ENCODE results near the gene FFAR3.

FFAR3 gene

DNA sequence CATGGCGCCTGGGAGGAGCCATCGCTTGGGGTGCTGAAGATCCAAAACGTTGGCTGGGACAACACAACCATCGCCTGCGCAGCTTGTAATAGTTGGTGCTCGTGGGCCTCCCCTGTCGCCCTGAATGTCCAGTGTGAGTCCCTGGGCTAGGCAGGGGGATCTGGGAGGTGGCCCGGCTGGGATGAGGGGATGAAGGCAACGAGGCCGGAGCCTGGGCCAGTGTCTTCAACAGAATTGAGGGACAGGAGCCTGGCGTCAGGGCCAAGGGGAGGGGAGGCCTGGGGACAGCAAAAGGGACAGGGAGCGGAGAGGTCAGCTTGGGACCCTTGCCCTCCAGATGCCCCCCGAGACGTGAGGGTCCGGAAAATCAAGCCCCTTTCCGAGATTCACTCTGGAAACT, 17.3 kb upstream of the FFAR3 start:
- Histone ChIP-seq H3K4me3 (ENCODE audit: low read depth in 1 of 2, low read length in 2 of 2) (no peak overlapping the region), H3K36me3 (ENCODE audit: insufficient read depth, low read length) (no peaks in the 10 kb centered on the region), H4K20me1 (ENCODE audit: insufficient read depth, low read length) (no peaks in the 10 kb centered on the region), H3K27ac (ENCODE audit: low read length) (no peak overlapping the region), H3K9ac (ENCODE audit: low read depth, low read length) (no peak overlapping the region), H3K4me2 (ENCODE audit: insufficient read depth, low read length) (no peak overlapping the region), H3K27me3 (ENCODE audit: insufficient read depth, low read length, poor library complexity) (peaks cover 3% of the 10 kb centered on the region), H3K4me1 (ENCODE audit: insufficient read depth, low read length) (no peaks in the 10 kb centered on the region), H3K9me3 (ENCODE audit: insufficient read depth, low read length, severe bottlenecking) (no peaks in the 10 kb centered on the region), H3K79me2 (ENCODE audit: insufficient read depth, low read length) (no peaks in the 10 kb centered on the region), H2AFZ (ENCODE audit: low read depth, low read length) (no peak overlapping the region)
- DNase-seq: no peak
- ATAC-seq (ENCODE audit: insufficient read depth, low read depth): no peak
- TF ChIP-seq, protein P1, sequence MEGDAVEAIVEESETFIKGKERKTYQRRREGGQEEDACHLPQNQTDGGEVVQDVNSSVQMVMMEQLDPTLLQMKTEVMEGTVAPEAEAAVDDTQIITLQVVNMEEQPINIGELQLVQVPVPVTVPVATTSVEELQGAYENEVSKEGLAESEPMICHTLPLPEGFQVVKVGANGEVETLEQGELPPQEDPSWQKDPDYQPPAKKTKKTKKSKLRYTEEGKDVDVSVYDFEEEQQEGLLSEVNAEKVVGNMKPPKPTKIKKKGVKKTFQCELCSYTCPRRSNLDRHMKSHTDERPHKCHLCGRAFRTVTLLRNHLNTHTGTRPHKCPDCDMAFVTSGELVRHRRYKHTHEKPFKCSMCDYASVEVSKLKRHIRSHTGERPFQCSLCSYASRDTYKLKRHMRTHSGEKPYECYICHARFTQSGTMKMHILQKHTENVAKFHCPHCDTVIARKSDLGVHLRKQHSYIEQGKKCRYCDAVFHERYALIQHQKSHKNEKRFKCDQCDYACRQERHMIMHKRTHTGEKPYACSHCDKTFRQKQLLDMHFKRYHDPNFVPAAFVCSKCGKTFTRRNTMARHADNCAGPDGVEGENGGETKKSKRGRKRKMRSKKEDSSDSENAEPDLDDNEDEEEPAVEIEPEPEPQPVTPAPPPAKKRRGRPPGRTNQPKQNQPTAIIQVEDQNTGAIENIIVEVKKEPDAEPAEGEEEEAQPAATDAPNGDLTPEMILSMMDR (IDR thresholded peaks at IDR 0.05; ENCODE audit: borderline replicate concordance, extremely low read depth, low read length, poor library complexity, severe bottlenecking): no peak
- no peak for TF ChIP-seq EZH2 (IDR thresholded peaks at IDR 0.05; ENCODE audit: borderline replicate concordance, low read depth, low read length, severe bottlenecking)

DNA sequence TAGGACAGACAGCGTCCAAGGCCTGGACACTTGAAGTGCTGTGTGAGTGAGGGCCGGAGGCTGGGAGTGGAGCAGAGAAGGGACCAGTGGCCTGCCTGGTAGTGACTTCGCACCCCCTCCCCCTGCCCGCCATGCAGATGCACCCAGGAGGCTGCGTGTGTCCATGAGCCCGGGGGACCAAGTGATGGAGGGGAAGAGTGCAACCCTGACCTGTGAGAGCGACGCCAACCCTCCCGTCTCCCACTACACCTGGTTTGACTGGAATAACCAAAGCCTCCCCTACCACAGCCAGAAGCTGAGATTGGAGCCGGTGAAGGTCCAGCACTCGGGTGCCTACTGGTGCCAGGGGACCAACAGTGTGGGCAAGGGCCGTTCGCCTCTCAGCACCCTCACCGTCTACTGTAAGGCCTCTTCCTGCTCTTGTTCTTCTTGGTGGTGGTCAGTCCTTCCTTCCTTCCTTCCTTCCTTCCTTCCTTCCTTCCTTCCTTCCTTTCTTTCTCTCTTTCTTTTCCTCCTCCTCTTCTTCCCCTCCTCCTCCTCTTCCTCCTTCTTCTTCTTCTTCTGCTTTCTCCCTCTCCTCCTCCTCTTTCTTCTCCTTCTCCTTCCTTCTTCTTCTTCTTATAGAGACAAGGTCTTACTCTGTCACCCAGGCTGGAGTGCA, 16.6 kb upstream of the FFAR3 start:
- no peaks in the 10 kb centered on the region for H4K20me1 ChIP-seq (ENCODE audit: insufficient read depth, low read length)
- H3K4me1 ChIP-seq (ENCODE audit: insufficient read depth, low read length): peaks cover 5% of the 10 kb centered on the region
- no peak for DNase-seq
- H3K4me3 ChIP-seq (ENCODE audit: low read depth in 1 of 2, low read length in 2 of 2): no peak overlapping the region
- H3K9ac ChIP-seq (ENCODE audit: low read depth, low read length): no peak overlapping the region
- no peak overlapping the region for H3K27ac ChIP-seq (ENCODE audit: low read length)
- no peak for ATAC-seq (ENCODE audit: insufficient read depth, low read depth)
- H2AFZ ChIP-seq (ENCODE audit: low read depth, low read length): no peak overlapping the region
- no peaks in the 10 kb centered on the region for H3K79me2 ChIP-seq (ENCODE audit: insufficient read depth, low read length)
- no peak for TF ChIP-seq EZH2 (IDR thresholded peaks at IDR 0.05; ENCODE audit: borderline replicate concordance, low read depth, low read length, severe bottlenecking)
- TF ChIP-seq, protein P1 (IDR thresholded peaks at IDR 0.05; ENCODE audit: borderline replicate concordance, extremely low read depth, low read length, poor library complexity, severe bottlenecking): no peak
- H3K36me3 ChIP-seq (ENCODE audit: insufficient read depth, low read length): no peaks in the 10 kb centered on the region
- no peak overlapping the region for H3K4me2 ChIP-seq (ENCODE audit: insufficient read depth, low read length)
- H3K9me3 ChIP-seq (ENCODE audit: insufficient read depth, low read length, severe bottlenecking): no peaks in the 10 kb centered on the region
- H3K27me3 ChIP-seq (ENCODE audit: insufficient read depth, low read length, poor library complexity): peaks cover 10% of the 10 kb centered on the region

DNA sequence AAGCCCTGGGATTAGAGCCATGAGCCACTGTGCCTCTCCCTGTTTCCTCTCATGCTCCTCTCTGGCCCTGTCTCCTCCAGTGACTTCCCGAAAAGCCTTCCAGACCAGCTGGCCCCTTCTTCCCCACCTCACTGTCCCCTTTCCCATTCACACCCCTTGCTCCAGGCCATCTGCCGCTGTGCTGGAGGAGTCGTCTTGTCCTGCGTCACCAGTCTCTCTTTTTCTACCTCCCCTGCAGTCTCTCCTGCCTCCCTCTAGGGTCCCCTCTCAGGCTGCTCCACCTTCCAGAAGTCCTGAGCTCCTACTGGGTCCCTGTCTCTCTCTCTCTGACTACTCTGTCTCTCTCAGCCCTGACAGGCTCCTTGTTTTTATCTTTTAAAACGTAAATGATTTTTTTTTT, 15.8 kb upstream of the FFAR3 start:
- H3K79me2 ChIP-seq (ENCODE audit: insufficient read depth, low read length): no peaks in the 10 kb centered on the region
- H2AFZ ChIP-seq (ENCODE audit: low read depth, low read length): no peak overlapping the region
- H3K9ac ChIP-seq (ENCODE audit: low read depth, low read length): no peak overlapping the region
- H3K36me3 ChIP-seq (ENCODE audit: insufficient read depth, low read length): no peaks in the 10 kb centered on the region
- no peak for TF ChIP-seq EZH2 (IDR thresholded peaks at IDR 0.05; ENCODE audit: borderline replicate concordance, low read depth, low read length, severe bottlenecking)
- TF ChIP-seq, protein P1 (IDR thresholded peaks at IDR 0.05; ENCODE audit: borderline replicate concordance, extremely low read depth, low read length, poor library complexity, severe bottlenecking): no peak
- peaks cover 12% of the 10 kb centered on the region for H3K4me1 ChIP-seq (ENCODE audit: insufficient read depth, low read length)
- H3K4me3 ChIP-seq (ENCODE audit: low read depth in 1 of 2, low read length in 2 of 2): no peak overlapping the region
- peaks cover 16% of the 10 kb centered on the region for H3K27me3 ChIP-seq (ENCODE audit: insufficient read depth, low read length, poor library complexity)
- DNase-seq (no peak), ATAC-seq (ENCODE audit: insufficient read depth, low read depth) (no peak)
- H3K9me3 ChIP-seq (ENCODE audit: insufficient read depth, low read length, severe bottlenecking): no peaks in the 10 kb centered on the region
- no peak overlapping the region for H3K4me2 ChIP-seq (ENCODE audit: insufficient read depth, low read length)
- H4K20me1 ChIP-seq (ENCODE audit: insufficient read depth, low read length): no peaks in the 10 kb centered on the region
- no peak overlapping the region for H3K27ac ChIP-seq (ENCODE audit: low read length)

Data from DND-41 (cell line).